HG03575 (cell line): ENCODE data around the gene CYP2B6.
"Not testable (repeated sequence)": the region's sequence is repeated elsewhere in the genome, so short reads cannot be mapped to it uniquely, and the experiment has no call there.

ENCODE experiments used
- ATAC-seq: cut with Tn5 transposase; IDR thresholded peaks from one replicate; pipeline ENCODE4 v1.9.1; 2021; ENCODE audit not compliant: unreplicated experiment, insufficient number of reproducible peaks, low FRiP score; ENCODE audit errors: extremely low read depth

CYP2B6 gene

GRCh38 chr19:41025871-41026270 lies 34.8 kb downstream of the CYP2B6 start:
- ATAC-seq: no peak

GRCh38 chr19:41027273-41027967 lies 36.3 kb downstream of the CYP2B6 start:
- no peak for ATAC-seq

GRCh38 chr19:41029524-41030432 lies 38.7 kb downstream of the CYP2B6 start:
- no peak for ATAC-seq

- ATAC-seq: no peak
Measured at GRCh38 chr19:41030651-41031050, 39.6 kb downstream of the CYP2B6 start.

- ATAC-seq: no peak
Measured at GRCh38 chr19:41031916-41032315, 40.8 kb downstream of the CYP2B6 start.

GRCh38 chr19:41033324-41033723 lies 42.2 kb downstream of the CYP2B6 start:
- not testable (repeated sequence) for ATAC-seq

- ATAC-seq: no peak
Measured at GRCh38 chr19:41039806-41040205, 48.7 kb downstream of the CYP2B6 start.

GRCh38 chr19:41045095-41045494 lies 54.0 kb downstream of the CYP2B6 start:
- not testable (repeated sequence) for ATAC-seq

- no peak for ATAC-seq
Measured at GRCh38 chr19:41050426-41050825, 59.3 kb downstream of the CYP2B6 start.

GRCh38 chr19:41052162-41052561 lies 61.1 kb downstream of the CYP2B6 start:
- not testable (repeated sequence) for ATAC-seq

- ATAC-seq: not testable (repeated sequence)
Measured at GRCh38 chr19:41053331-41053730, 62.2 kb downstream of the CYP2B6 start.

- ATAC-seq: no peak
Measured at GRCh38 chr19:41064974-41065569, 74.0 kb downstream of the CYP2B6 start.
